Measurements from ENCODE around the gene NFKBIA. TPM values are rescaled to one million over a fixed set of nuclear protein-coding genes. Genes with fewer than 3 reads are reported as not detected.

NFKBIA gene
- total and polyA plus RNA-seq, 4 donors: 83.0 to 186 (median 111) TPM

- WGBS, 2 donors: 79 to 83% methylated on average over 13 of the region's 13 CpGs
- Histone ChIP-seq H3K9me3 (ENCODE audit: control insufficient read depth, low read length) (no peaks in the 10 kb centered on the region), H3K4me3 (ENCODE audit: low read length in 2 of 2) (no peak overlapping the region), H3K36me3 (ENCODE audit: control insufficient read depth in 1 of 2, insufficient read depth in 2 of 2, low read length in 1 of 2) (no peaks in the 10 kb centered on the region), H3K27me3 (ENCODE audit: control insufficient read depth in 1 of 2, insufficient read depth in 2 of 2, low read length in 1 of 2) (no peaks in the 10 kb centered on the region), H3K27ac (ENCODE audit: low read depth in 1 of 2, low read length in 2 of 2) (no peak overlapping the region), H3K4me1 (ENCODE audit: control insufficient read depth in 1 of 2, insufficient read depth in 2 of 2, low read length in 2 of 2) (peaks cover 0 to 3% of the 10 kb centered on the region in 2 donors)
- ATAC-seq (ENCODE audit: low FRiP score): no peak
- intact Hi-C loops (cut with DNase I): no loop called here
- DNase-seq: no peak
Observed at GRCh38 chr14:35430459-35431199, 26.1 kb upstream of the NFKBIA start.

GRCh38 chr14:35429951-35430350 lies 25.4 kb upstream of the NFKBIA start:
- intact Hi-C loops (cut with DNase I): no loop called here
- ATAC-seq (ENCODE audit: low FRiP score): no peak
- Histone ChIP-seq H3K27ac (ENCODE audit: low read depth in 1 of 2, low read length in 2 of 2) (no peak overlapping the region), H3K4me1 (ENCODE audit: control insufficient read depth in 1 of 2, insufficient read depth in 2 of 2, low read length in 2 of 2) (peaks cover 0 to 3% of the 10 kb centered on the region in 2 donors), H3K27me3 (ENCODE audit: control insufficient read depth in 1 of 2, insufficient read depth in 2 of 2, low read length in 1 of 2) (no peaks in the 10 kb centered on the region), H3K9me3 (ENCODE audit: control insufficient read depth, low read length) (no peaks in the 10 kb centered on the region), H3K4me3 (ENCODE audit: low read length in 2 of 2) (no peak overlapping the region), H3K36me3 (ENCODE audit: control insufficient read depth in 1 of 2, insufficient read depth in 2 of 2, low read length in 1 of 2) (no peaks in the 10 kb centered on the region)
- 66 to 69% methylated on average over 4 of the region's 4 CpGs for WGBS, 2 donors
- no peak for DNase-seq

GRCh38 chr14:35425850-35426249 lies 21.3 kb upstream of the NFKBIA start:
- WGBS, 2 donors: 70 to 81% methylated on average over 2 of the region's 2 CpGs
- Histone ChIP-seq H3K4me3 (ENCODE audit: low read length in 2 of 2) (no peak overlapping the region), H3K27me3 (ENCODE audit: control insufficient read depth in 1 of 2, insufficient read depth in 2 of 2, low read length in 1 of 2) (no peaks in the 10 kb centered on the region), H3K4me1 (ENCODE audit: control insufficient read depth in 1 of 2, insufficient read depth in 2 of 2, low read length in 2 of 2) (peaks cover 0 to 3% of the 10 kb centered on the region in 2 donors), H3K36me3 (ENCODE audit: control insufficient read depth in 1 of 2, insufficient read depth in 2 of 2, low read length in 1 of 2) (no peaks in the 10 kb centered on the region), H3K9me3 (ENCODE audit: control insufficient read depth, low read length) (peaks cover 2% of the 10 kb centered on the region), H3K27ac (ENCODE audit: low read depth in 1 of 2, low read length in 2 of 2) (no peak overlapping the region)
- ATAC-seq (ENCODE audit: low FRiP score) (no peak), DNase-seq (no peak)
- intact Hi-C loops (cut with DNase I): no loop called here

- H3K27me3 ChIP-seq (ENCODE audit: control insufficient read depth in 1 of 2, insufficient read depth in 2 of 2, low read length in 1 of 2): no peaks in the 10 kb centered on the region
- no peak for ATAC-seq (ENCODE audit: low FRiP score)
- peaks cover 2% of the 10 kb centered on the region for H3K9me3 ChIP-seq (ENCODE audit: control insufficient read depth, low read length)
- no peak for DNase-seq
- H3K27ac ChIP-seq (ENCODE audit: low read depth in 1 of 2, low read length in 2 of 2): no peak overlapping the region
- H3K4me3 ChIP-seq (ENCODE audit: low read length in 2 of 2): no peak overlapping the region
- no peaks in the 10 kb centered on the region for H3K36me3 ChIP-seq (ENCODE audit: control insufficient read depth in 1 of 2, insufficient read depth in 2 of 2, low read length in 1 of 2)
- intact Hi-C loops (cut with DNase I): loop anchor here (5.0 kb wide), 2 partner anchors 291 to 301 kb away; partner anchors contain the start of genes PPP2R3C (in 1 of the 2) and PRORP (in 1 of the 2)
- H3K4me1 ChIP-seq (ENCODE audit: control insufficient read depth in 1 of 2, insufficient read depth in 2 of 2, low read length in 2 of 2): peaks cover 0 to 7% of the 10 kb centered on the region in 2 donors
Observed at GRCh38 chr14:35423621-35424020, 19.1 kb upstream of the NFKBIA start.

GRCh38 chr14:35420036-35420811 lies 15.7 kb upstream of the NFKBIA start:
- H3K4me3 ChIP-seq (ENCODE audit: low read length in 2 of 2): no peak overlapping the region
- peaks cover 0 to 4% of the 10 kb centered on the region in 2 donors for H3K4me1 ChIP-seq (ENCODE audit: control insufficient read depth in 1 of 2, insufficient read depth in 2 of 2, low read length in 2 of 2)
- intact Hi-C loops (cut with DNase I): loop anchor here (5.0 kb wide), 2 partner anchors 288 to 298 kb away; partner anchors contain the start of genes PPP2R3C (in 1 of the 2) and PRORP (in 1 of the 2)
- H3K9me3 ChIP-seq (ENCODE audit: control insufficient read depth, low read length): peaks cover 2% of the 10 kb centered on the region
- ATAC-seq (ENCODE audit: low FRiP score): peak; percentile 33
- DNase-seq: no peak
- 58 to 59% methylated on average over 7 of the region's 7 CpGs for WGBS, 2 donors
- no peak overlapping the region for H3K27ac ChIP-seq (ENCODE audit: low read depth in 1 of 2, low read length in 2 of 2)
- H3K36me3 ChIP-seq (ENCODE audit: control insufficient read depth in 1 of 2, insufficient read depth in 2 of 2, low read length in 1 of 2): no peaks in the 10 kb centered on the region
- H3K27me3 ChIP-seq (ENCODE audit: control insufficient read depth in 1 of 2, insufficient read depth in 2 of 2, low read length in 1 of 2): no peaks in the 10 kb centered on the region

- no peak overlapping the region for H3K27ac ChIP-seq (ENCODE audit: low read depth in 1 of 2, low read length in 2 of 2)
- no peak for ATAC-seq (ENCODE audit: low FRiP score)
- WGBS, 2 donors: 85 to 86% methylated on average over 7 of the region's 7 CpGs
- intact Hi-C loops (cut with DNase I): loop anchor here in 1 of 2 donors (10.0 kb wide), 1 partner anchor 365 kb away; no protein-coding TSS in a partner anchor
- H3K4me1 ChIP-seq (ENCODE audit: control insufficient read depth in 1 of 2, insufficient read depth in 2 of 2, low read length in 2 of 2): peaks cover 1 to 4% of the 10 kb centered on the region in 2 donors
- H3K9me3 ChIP-seq (ENCODE audit: control insufficient read depth, low read length): peaks cover 2% of the 10 kb centered on the region
- H3K27me3 ChIP-seq (ENCODE audit: control insufficient read depth in 1 of 2, insufficient read depth in 2 of 2, low read length in 1 of 2): no peaks in the 10 kb centered on the region
- no peak for DNase-seq
- H3K4me3 ChIP-seq (ENCODE audit: low read length in 2 of 2): no peak overlapping the region
- H3K36me3 ChIP-seq (ENCODE audit: control insufficient read depth in 1 of 2, insufficient read depth in 2 of 2, low read length in 1 of 2): no peaks in the 10 kb centered on the region
Observed at GRCh38 chr14:35419429-35419841, 14.9 kb upstream of the NFKBIA start.

GRCh38 chr14:35418093-35418492 lies 13.5 kb upstream of the NFKBIA start:
- DNase-seq: no peak
- Histone ChIP-seq H3K4me1 (ENCODE audit: control insufficient read depth in 1 of 2, insufficient read depth in 2 of 2, low read length in 2 of 2) (peaks cover 2 to 4% of the 10 kb centered on the region in 2 donors), H3K9me3 (ENCODE audit: control insufficient read depth, low read length) (no peaks in the 10 kb centered on the region), H3K27me3 (ENCODE audit: control insufficient read depth in 1 of 2, insufficient read depth in 2 of 2, low read length in 1 of 2) (no peaks in the 10 kb centered on the region), H3K36me3 (ENCODE audit: control insufficient read depth in 1 of 2, insufficient read depth in 2 of 2, low read length in 1 of 2) (no peaks in the 10 kb centered on the region), H3K4me3 (ENCODE audit: low read length in 2 of 2) (no peak overlapping the region), H3K27ac (ENCODE audit: low read depth in 1 of 2, low read length in 2 of 2) (no peak overlapping the region)
- no peak for ATAC-seq (ENCODE audit: low FRiP score)
- WGBS, 2 donors: 94 to 95% methylated on average over 2 of the region's 2 CpGs
- intact Hi-C loops (cut with DNase I): loop anchor here in 1 of 2 donors (10.0 kb wide), 1 partner anchor 363 kb away; no protein-coding TSS in a partner anchor

GRCh38 chr14:35416108-35416750 lies 11.7 kb upstream of the NFKBIA start:
- peaks cover 2 to 4% of the 10 kb centered on the region in 2 donors for H3K4me1 ChIP-seq (ENCODE audit: control insufficient read depth in 1 of 2, insufficient read depth in 2 of 2, low read length in 2 of 2)
- peak overlapping the region in 1 of 2 donors; percentile 12 for H3K27ac ChIP-seq (ENCODE audit: low read depth in 1 of 2, low read length in 2 of 2)
- ATAC-seq (ENCODE audit: low FRiP score) (no peak), DNase-seq (no peak)
- H3K4me3 ChIP-seq (ENCODE audit: low read length in 2 of 2): no peak overlapping the region
- intact Hi-C loops (cut with DNase I): loop anchor here in 1 of 2 donors (10.0 kb wide), 1 partner anchor 361 kb away; no protein-coding TSS in a partner anchor
- H3K27me3 ChIP-seq (ENCODE audit: control insufficient read depth in 1 of 2, insufficient read depth in 2 of 2, low read length in 1 of 2): no peaks in the 10 kb centered on the region
- 38 to 40% methylated on average over 5 of the region's 5 CpGs for WGBS, 2 donors
- no peaks in the 10 kb centered on the region for H3K36me3 ChIP-seq (ENCODE audit: control insufficient read depth in 1 of 2, insufficient read depth in 2 of 2, low read length in 1 of 2)
- H3K9me3 ChIP-seq (ENCODE audit: control insufficient read depth, low read length): no peaks in the 10 kb centered on the region
